ENCODE measurements around the gene WWC2.

Gene WWC2

DNA sequence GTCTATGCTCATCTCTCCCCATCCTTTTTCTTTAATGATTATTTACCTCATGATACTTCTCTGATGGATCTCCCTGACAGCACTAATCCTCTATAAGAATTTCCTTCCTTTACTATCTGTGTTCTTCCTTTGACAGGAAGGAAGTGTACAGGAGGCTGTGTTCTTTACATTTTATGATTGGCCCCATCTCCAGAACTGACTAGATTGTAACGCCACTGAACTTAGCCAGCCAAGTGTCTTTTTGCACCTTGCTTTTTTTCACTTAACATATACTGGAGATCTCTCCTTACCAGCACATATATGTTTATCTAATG, 3.9 kb upstream of the WWC2 start:
- Histone ChIP-seq H3K9me3 (ENCODE audit: control insufficient read depth, insufficient read depth, low read length) (no peaks in the 10 kb centered on the region), H3K4me1 (ENCODE audit: insufficient read depth, low read length) (peaks cover 6% of the 10 kb centered on the region; the same call in 1 of the 2 replicates), H3K9ac (ENCODE audit: low read depth, low read length) (no peak overlapping the region), H3K36me3 (ENCODE audit: insufficient read depth, low read length) (no peaks in the 10 kb centered on the region)

DNA sequence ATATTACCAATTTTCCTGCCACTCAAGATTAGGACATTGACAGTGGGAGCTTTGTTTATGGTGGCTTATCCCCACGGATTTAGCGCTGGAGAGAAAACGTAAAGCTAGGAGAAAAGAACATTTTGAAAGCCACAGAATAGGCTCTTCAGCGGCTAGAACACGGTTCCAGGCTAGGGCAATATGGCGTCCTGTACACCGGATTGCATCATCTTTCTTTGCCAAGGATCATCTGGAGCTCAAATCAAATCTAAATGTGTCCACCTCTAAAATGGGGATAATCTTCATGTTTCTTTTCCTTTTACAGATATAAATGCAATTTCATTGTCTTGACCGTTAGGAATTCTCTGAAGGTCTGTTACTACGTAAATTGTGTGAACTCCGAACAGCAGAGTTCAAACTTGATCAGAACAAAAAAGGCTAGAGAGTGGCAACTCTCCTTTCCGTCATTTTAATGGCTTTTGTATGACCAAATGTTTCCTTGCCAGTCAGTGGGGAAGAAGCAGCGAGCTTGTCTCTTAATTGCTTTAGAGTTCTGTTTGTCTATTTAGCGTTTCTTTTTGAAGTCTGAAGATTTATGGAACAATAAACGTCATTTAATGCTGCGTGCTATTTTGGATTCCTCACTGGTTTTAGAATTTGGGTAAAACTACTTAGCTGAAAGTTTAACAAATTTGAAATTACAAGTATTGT, 2.6 kb upstream of the WWC2 start:
- H3K9ac ChIP-seq (ENCODE audit: low read depth, low read length) = peak overlapping the region; percentile 80
- H3K4me1 ChIP-seq (ENCODE audit: insufficient read depth, low read length) = peaks cover 7% of the 10 kb centered on the region
- no peaks in the 10 kb centered on the region for H3K9me3 ChIP-seq (ENCODE audit: control insufficient read depth, insufficient read depth, low read length)
- no peaks in the 10 kb centered on the region for H3K36me3 ChIP-seq (ENCODE audit: insufficient read depth, low read length)

DNA sequence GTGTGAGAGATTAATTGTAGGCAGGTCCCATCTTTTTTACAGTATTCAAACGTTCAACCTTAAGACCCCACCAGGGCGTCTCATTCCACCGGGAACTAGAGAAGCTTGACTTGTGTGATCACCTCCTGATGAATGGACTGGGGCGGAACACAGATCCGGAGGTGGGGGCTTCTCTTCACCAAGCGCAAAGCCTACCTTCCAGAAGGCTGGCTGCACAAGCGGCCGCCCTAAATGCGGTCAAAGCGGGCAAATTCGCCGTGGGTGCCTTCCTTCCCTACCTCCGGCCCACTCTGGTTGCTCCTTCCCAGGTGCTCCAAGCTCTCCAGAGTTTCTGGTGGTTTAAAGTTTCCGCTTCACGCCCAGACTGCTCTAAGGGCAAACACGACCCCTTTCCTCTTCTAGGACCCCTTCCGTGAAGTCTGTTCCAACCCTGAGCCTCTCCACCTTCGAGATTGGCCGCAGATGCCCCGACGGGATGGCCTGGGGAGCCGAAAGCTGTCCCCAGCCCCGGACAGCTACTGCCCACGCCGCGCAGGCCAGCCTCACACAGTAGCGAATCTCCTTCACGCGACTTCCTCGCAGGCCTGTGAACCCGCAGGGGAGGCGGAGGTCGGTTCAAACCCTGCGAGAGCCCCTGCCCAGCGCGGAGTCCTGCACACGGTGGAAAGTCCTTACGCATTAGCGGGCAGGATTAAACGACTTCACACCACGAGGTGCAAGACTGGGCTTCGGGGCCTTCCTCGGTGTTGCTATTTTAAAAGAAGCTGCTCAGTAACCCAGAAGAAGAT, 1.6 kb upstream of the WWC2 start:
- H3K9ac ChIP-seq (ENCODE audit: low read depth, low read length) = peak overlapping the region; percentile 80
- no peaks in the 10 kb centered on the region for H3K9me3 ChIP-seq (ENCODE audit: control insufficient read depth, insufficient read depth, low read length)
- peaks cover 17% of the 10 kb centered on the region for H3K4me1 ChIP-seq (ENCODE audit: insufficient read depth, low read length)
- H3K36me3 ChIP-seq (ENCODE audit: insufficient read depth, low read length) = no peaks in the 10 kb centered on the region

DNA sequence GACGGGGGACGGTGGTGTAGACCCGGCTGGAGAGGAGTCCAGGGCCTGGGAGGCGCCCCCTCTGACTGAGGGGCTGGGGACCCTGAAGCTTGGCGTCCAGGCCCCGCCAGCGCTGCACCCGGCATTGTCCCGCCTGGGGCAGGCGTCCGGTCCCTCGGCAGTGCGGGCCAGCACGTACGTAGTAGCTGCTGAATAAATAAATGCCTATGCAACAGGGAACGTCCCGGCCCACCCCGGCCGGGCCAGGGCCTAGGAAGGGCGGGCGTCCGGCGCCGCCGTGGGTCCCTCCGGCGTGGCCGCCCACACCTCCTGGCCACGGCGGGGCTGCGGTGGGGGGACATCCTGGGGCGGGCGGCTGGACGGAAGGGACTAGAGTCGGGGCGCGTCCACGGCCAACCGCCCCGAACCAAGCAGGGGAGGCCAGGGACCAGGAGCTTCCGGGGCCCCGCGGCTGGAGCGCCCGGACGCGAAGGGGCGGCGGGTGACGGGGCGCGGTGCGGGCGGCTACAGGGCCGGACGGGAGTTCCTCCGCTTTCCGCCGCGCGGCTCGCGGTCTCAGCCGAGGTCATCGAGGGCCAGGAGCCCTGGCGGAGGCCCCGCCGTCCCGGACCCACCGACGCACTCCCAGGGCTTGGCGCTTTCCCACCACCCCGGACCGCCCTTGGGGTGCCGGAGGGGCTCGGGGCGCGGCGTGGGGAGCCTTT, 886 bp upstream of the WWC2 start:
- peaks cover 21% of the 10 kb centered on the region for H3K4me1 ChIP-seq (ENCODE audit: insufficient read depth, low read length)
- H3K9ac ChIP-seq (ENCODE audit: low read depth, low read length) = peak overlapping the region; percentile 80
- no peaks in the 10 kb centered on the region for H3K36me3 ChIP-seq (ENCODE audit: insufficient read depth, low read length)
- no peaks in the 10 kb centered on the region for H3K9me3 ChIP-seq (ENCODE audit: control insufficient read depth, insufficient read depth, low read length)

DNA sequence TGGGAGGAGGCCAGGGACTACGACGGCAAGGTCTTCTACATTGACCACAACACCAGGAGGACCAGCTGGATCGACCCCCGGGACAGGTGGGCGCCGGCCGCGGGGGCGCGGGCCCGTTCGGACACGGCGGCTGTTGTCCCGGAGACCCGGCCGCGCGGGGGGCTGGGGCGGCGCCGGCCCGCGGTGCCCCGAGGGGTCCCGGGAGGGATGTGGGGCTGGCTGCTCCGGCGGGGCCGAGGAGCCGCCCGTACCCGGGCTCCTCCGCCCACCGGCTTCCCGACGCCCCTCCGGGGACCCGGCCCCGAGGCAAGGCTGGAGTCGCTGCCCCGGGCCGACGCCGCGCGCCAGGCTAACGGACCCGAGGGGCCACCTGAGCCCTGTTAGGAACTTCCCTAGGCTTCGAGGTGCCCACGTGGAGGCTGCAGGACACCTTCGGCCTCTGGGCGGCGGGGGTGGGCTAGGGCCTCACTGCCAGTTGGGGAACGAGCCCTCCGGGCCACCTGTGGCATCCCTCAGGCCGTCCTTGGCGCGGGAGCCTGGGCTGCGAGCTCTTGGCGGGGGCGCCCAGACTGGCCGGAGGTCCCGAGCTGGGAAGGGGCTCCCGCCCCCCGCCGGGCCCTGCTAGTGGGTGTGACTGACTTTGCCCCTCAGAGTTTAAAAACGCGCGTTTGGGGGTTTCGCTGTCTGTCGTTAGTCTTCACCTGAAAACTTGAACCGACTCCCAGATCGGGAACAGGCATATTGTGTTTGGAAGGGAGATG, 660 bp downstream of the WWC2 start:
- Histone ChIP-seq H3K4me1 (ENCODE audit: insufficient read depth, low read length) (peaks cover 26% of the 10 kb centered on the region), H3K9me3 (ENCODE audit: control insufficient read depth, insufficient read depth, low read length) (no peaks in the 10 kb centered on the region), H3K36me3 (ENCODE audit: insufficient read depth, low read length) (no peaks in the 10 kb centered on the region), H3K9ac (ENCODE audit: low read depth, low read length) (peak overlapping the region; percentile 80)

DNA sequence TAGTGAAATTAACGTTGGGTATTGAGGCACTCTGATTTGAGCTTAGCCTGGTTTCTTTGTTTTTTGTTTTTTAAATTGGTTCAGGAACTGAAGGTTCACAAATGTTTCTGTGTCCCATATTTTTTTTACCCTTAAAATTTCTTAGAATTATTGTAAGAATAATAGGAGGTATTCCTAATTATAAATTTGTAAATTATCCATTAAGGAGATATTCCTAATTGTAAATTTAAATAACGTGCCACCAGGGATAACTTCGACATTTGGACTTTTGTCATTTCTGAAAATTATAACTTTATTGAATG, 1.2 kb downstream of the WWC2 start:
- no peaks in the 10 kb centered on the region for H3K9me3 ChIP-seq (ENCODE audit: control insufficient read depth, insufficient read depth, low read length)
- H3K9ac ChIP-seq (ENCODE audit: low read depth, low read length) = peak overlapping the region; percentile 80
- H3K4me1 ChIP-seq (ENCODE audit: insufficient read depth, low read length) = peaks cover 32% of the 10 kb centered on the region
- H3K36me3 ChIP-seq (ENCODE audit: insufficient read depth, low read length) = no peaks in the 10 kb centered on the region

GRCh38 chr4:183100827-183101226, 1.8 kb downstream of the WWC2 start:
- Histone ChIP-seq H3K9me3 (ENCODE audit: control insufficient read depth, insufficient read depth, low read length) (no peaks in the 10 kb centered on the region), H3K36me3 (ENCODE audit: insufficient read depth, low read length) (no peaks in the 10 kb centered on the region), H3K4me1 (ENCODE audit: insufficient read depth, low read length) (peaks cover 37% of the 10 kb centered on the region), H3K9ac (ENCODE audit: low read depth, low read length) (peak overlapping the region; percentile 80; the same call in 1 of the 2 replicates)

GRCh38 chr4:183101956-183102480, 3.0 kb downstream of the WWC2 start:
- Histone ChIP-seq H3K9ac (ENCODE audit: low read depth, low read length) (no peak overlapping the region), H3K4me1 (ENCODE audit: insufficient read depth, low read length) (peaks cover 38% of the 10 kb centered on the region), H3K36me3 (ENCODE audit: insufficient read depth, low read length) (no peaks in the 10 kb centered on the region), H3K9me3 (ENCODE audit: control insufficient read depth, insufficient read depth, low read length) (no peaks in the 10 kb centered on the region)

- peaks cover 49% of the 10 kb centered on the region for H3K4me1 ChIP-seq (ENCODE audit: insufficient read depth, low read length)
- H3K36me3 ChIP-seq (ENCODE audit: insufficient read depth, low read length) = no peaks in the 10 kb centered on the region
- H3K9me3 ChIP-seq (ENCODE audit: control insufficient read depth, insufficient read depth, low read length) = no peaks in the 10 kb centered on the region
- H3K9ac ChIP-seq (ENCODE audit: low read depth, low read length) = no peak overlapping the region
Measured at GRCh38 chr4:183105092-183105491, 6.0 kb downstream of the WWC2 start.

DNA sequence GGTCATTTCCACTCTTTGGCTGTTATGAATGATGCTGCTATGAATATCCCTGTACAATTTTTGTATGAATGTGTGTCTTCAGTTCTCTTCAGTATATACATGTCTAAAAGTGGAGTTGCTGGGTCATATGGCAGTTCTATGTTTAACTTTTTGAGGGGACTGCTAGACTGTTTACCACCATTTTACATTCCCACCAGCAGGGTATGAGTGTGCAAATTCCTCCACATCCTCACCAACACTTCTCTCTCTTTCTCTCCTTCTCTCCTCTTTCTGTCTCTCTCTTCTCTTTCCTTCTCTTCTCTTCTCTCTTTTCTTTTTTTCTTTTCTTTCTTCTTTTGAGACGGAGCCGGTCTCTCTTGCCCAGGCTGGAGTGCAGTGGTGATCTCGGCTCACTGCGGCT, 7.8 kb downstream of the WWC2 start:
- H3K4me1 ChIP-seq (ENCODE audit: insufficient read depth, low read length) = peaks cover 45% of the 10 kb centered on the region
- H3K36me3 ChIP-seq (ENCODE audit: insufficient read depth, low read length) = no peaks in the 10 kb centered on the region
- H3K9me3 ChIP-seq (ENCODE audit: control insufficient read depth, insufficient read depth, low read length) = no peaks in the 10 kb centered on the region
- H3K9ac ChIP-seq (ENCODE audit: low read depth, low read length) = no peak overlapping the region

- peaks cover 44% of the 10 kb centered on the region for H3K4me1 ChIP-seq (ENCODE audit: insufficient read depth, low read length)
- H3K9ac ChIP-seq (ENCODE audit: low read depth, low read length) = no peak overlapping the region
- H3K9me3 ChIP-seq (ENCODE audit: control insufficient read depth, insufficient read depth, low read length) = no peaks in the 10 kb centered on the region
- no peaks in the 10 kb centered on the region for H3K36me3 ChIP-seq (ENCODE audit: insufficient read depth, low read length)
Measured at GRCh38 chr4:183107891-183108459, 8.9 kb downstream of the WWC2 start.

GRCh38 chr4:183110244-183110643, 11.2 kb downstream of the WWC2 start:
- H3K9me3 ChIP-seq (ENCODE audit: control insufficient read depth, insufficient read depth, low read length) = no peaks in the 10 kb centered on the region
- H3K4me1 ChIP-seq (ENCODE audit: insufficient read depth, low read length) = peaks cover 45% of the 10 kb centered on the region

GRCh38 chr4:183111452-183111885, 12.4 kb downstream of the WWC2 start:
- H3K4me1 ChIP-seq (ENCODE audit: insufficient read depth, low read length) = peaks cover 41% of the 10 kb centered on the region
- no peaks in the 10 kb centered on the region for H3K9me3 ChIP-seq (ENCODE audit: control insufficient read depth, insufficient read depth, low read length)
- H3K9ac ChIP-seq (ENCODE audit: low read depth, low read length) = no peak overlapping the region
- H3K36me3 ChIP-seq (ENCODE audit: insufficient read depth, low read length) = no peaks in the 10 kb centered on the region

More at GRCh38 chr4:183110244-183110643, 11.2 kb downstream of the WWC2 start:
- Histone ChIP-seq H3K36me3 (ENCODE audit: insufficient read depth, low read length) (no peaks in the 10 kb centered on the region), H3K9ac (ENCODE audit: low read depth, low read length) (no peak overlapping the region)

DNA sequence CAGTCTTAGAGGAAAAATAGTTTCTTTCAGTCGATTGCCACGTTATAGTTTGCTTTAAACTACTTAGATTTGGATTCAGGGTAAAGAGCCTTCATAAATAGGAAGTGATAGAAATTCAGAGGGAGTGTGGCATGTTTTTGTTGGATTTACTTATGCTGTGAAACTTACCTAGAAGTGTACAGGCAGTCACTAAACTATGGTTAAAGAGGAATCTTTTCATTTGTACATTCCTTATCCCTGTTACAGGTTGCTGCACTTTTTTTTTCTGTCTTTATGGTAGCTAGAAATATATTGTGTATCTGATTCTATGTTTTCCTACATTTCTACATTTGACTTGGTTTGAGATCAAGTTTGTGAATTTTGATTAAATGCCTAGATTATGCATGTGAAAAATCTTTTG, 19.1 kb downstream of the WWC2 start:
- H3K9ac ChIP-seq (ENCODE audit: low read depth, low read length) = no peak overlapping the region; the same call in 1 of the 2 replicates
- H3K4me1 ChIP-seq (ENCODE audit: insufficient read depth, low read length) = peaks cover 41% of the 10 kb centered on the region
- no peaks in the 10 kb centered on the region; the same call in 1 of the 2 replicates for H3K36me3 ChIP-seq (ENCODE audit: insufficient read depth, low read length)
- H3K9me3 ChIP-seq (ENCODE audit: control insufficient read depth, insufficient read depth, low read length) = no peaks in the 10 kb centered on the region
